ENCODE results near the gene PCDHGA12. TPM values are rescaled to one million over a fixed set of nuclear protein-coding genes. Genes with fewer than 3 reads are reported as not detected.
A peak's percentile ranks its signal among the peaks of the same experiment; 100 is the strongest.
"Not testable (repeated sequence)": the region's sequence is repeated elsewhere in the genome, so short reads cannot be mapped to it uniquely, and the experiment has no call there.

Gene PCDHGA12
- total RNA-seq, 4 donors from 2014 or later = 9.4 to 13.5 (median 10.7) TPM

DNA sequence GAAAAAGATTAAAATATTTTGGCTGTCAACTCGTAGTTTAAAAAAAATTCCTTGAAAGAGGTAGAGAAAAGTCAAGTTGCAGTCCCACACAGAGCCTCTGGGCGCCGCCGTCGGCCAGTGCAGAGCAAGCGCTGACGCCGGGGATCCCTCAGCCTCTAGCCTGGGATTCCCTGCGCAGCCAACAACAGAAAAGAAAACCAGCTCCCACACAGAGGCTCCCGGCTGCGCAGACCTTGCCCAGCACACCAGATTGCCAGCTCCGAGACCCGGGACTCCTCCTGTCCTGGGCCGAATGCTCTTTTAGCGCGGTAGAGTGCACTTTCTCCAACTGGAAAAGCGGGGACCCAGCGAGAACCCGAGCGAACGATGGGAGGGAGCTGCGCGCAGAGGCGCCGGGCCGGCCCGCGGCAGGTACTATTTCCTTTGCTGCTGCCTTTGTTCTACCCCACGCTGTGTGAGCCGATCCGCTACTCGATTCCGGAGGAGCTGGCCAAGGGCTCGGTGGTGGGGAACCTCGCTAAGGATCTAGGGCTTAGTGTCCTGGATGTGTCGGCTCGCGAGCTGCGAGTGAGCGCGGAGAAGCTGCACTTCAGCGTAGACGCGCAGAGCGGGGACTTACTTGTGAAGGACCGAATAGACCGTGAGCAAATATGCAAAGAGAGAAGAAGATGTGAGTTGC, 12.7 kb upstream of the PCDHGA12 start, which contains the start of gene PCDHGB7:
Gene PCDHGB7 (plus strand): TSS at position 184 of the 679 bp plus-strand sequence. CDS start 183 bp downstream, at position 367.
- Histone ChIP-seq H3K27ac (peak within 1 kb of the TSS in 1 of 3 donors; percentile 41), H3K4me3 (replicated peaks in 1 of 3) (peak within 1 kb of the TSS in 1 of 3 donors; percentile 19)
- not testable (repeated sequence) for H3K9me3 ChIP-seq, H3K4me1 ChIP-seq, H3K36me3 ChIP-seq, H3K27me3 ChIP-seq
- WGBS, 2 donors = 8 to 9% methylated on average over 33 to 35 of the region's 47 CpGs
- intact Hi-C loops (cut with DNase I) = loop anchor here (5.0 kb wide), 1 partner anchor 140 kb away; no protein-coding TSS in a partner anchor
- DNase-seq = peak; percentile 78 to 81
- TF ChIP-seq, protein P1, sequence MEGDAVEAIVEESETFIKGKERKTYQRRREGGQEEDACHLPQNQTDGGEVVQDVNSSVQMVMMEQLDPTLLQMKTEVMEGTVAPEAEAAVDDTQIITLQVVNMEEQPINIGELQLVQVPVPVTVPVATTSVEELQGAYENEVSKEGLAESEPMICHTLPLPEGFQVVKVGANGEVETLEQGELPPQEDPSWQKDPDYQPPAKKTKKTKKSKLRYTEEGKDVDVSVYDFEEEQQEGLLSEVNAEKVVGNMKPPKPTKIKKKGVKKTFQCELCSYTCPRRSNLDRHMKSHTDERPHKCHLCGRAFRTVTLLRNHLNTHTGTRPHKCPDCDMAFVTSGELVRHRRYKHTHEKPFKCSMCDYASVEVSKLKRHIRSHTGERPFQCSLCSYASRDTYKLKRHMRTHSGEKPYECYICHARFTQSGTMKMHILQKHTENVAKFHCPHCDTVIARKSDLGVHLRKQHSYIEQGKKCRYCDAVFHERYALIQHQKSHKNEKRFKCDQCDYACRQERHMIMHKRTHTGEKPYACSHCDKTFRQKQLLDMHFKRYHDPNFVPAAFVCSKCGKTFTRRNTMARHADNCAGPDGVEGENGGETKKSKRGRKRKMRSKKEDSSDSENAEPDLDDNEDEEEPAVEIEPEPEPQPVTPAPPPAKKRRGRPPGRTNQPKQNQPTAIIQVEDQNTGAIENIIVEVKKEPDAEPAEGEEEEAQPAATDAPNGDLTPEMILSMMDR (IDR thresholded peaks at IDR 0.05) = peak; percentile 42 to 73 (median 64)

DNA sequence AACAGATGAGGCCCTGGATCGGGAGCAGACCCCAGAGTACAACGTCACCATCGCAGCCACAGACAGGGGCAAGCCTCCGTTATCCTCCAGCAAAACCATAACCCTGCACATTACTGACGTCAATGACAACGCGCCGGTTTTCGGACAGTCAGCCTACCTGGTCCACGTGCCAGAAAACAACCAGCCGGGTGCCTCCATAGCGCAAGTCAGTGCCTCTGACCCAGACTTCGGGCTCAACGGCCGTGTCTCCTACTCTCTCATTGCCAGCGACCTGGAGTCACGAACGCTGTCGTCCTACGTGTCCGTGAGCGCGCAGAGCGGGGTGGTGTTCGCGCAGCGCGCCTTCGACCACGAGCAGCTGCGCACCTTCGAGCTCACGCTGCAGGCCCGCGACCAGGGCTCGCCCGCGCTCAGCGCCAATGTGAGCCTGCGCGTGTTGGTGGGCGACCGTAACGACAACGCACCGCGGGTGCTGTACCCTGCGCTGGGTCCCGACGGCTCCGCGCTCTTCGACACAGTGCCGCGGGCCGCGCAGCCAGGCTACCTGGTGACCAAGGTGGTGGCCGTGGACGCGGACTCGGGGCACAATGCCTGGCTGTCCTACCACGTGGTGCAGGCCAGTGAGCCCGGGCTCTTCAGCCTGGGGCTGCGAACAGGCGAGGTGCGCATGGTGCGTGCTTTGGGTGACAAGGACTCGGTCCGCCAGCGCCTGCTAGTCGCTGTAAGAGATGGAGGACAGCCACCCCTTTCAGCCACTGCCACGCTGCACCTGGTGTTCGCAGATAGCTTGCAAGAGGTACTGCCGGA, 11.0 kb upstream of the PCDHGA12 start:
- TF ChIP-seq, protein P1 (IDR thresholded peaks at IDR 0.05) = no peak
- TF ChIP-seq POLR2A (IDR thresholded peaks at IDR 0.05) = no peak
- no peaks in the 10 kb centered on the region for H3K4me1 ChIP-seq
- H3K27me3 ChIP-seq = no peaks in the 10 kb centered on the region
- no peak for DNase-seq
- H3K36me3 ChIP-seq = no peaks in the 10 kb centered on the region
- H3K9me3 ChIP-seq = no peaks in the 10 kb centered on the region
- no peak overlapping the region for H3K27ac ChIP-seq
- no peak overlapping the region for H3K4me3 ChIP-seq (replicated peaks in 1 of 3)
- 28 to 35% methylated on average over 17 to 26 of the region's 74 CpGs for WGBS, 2 donors
- intact Hi-C loops (cut with DNase I) = loop anchor here (5.0 kb wide), 1 partner anchor 138 kb away; no protein-coding TSS in a partner anchor

DNA sequence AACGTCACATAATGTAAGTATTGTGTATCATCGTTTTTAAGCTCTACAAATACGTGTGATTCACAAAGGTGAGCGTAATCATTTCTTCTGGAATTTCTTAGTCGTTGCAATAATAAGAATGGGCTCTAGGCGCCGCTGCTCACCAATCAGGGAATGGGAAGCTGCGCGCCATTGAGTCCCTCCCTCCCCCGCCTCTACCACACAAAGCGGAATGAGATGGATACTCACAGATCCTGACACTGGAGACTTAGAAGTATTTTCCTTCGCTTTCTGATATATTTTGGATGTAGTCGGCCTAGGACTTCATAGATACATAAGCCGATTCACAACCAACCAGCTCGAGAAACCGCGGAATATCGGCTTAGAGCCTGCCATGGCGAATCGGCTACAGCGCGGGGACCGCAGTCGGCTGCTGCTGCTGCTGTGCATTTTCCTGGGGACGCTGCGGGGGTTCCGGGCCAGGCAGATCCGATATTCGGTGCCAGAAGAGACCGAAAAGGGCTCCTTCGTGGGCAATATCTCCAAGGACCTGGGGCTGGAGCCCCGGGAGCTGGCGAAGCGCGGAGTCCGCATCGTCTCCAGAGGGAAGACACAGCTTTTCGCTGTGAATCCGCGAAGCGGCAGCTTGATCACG, 9.3 kb upstream of the PCDHGA12 start, which contains the start of gene PCDHGA11:
Gene PCDHGA11 (plus strand): TSS at position 197 of the 634 bp plus-strand sequence. CDS start 177 bp downstream, at position 374.
- Histone ChIP-seq H3K9me3 (no peaks in the 10 kb centered on the region), H3K27ac (no peak within 1 kb of the TSS), H3K4me3 (replicated peaks in 1 of 3) (peak within 1 kb of the TSS in 1 of 3 donors; percentile 13), H3K4me1 (no peaks in the 10 kb centered on the region), H3K36me3 (no peaks in the 10 kb centered on the region), H3K27me3 (no peaks in the 10 kb centered on the region)
- 7 to 12% methylated on average over 29 to 42 of the region's 42 CpGs for whole genome bisulfite sequencing, 2 donors
- intact Hi-C loops (cut with DNase I) = no loop called here
- DNase-seq = peak; percentile 47 to 53
- no peak for TF ChIP-seq POLR2A (IDR thresholded peaks at IDR 0.05)
- TF ChIP-seq, protein P1 (IDR thresholded peaks at IDR 0.05) = peak in 5 of 6 experiments; percentile 8 to 57 (median 43)

DNA sequence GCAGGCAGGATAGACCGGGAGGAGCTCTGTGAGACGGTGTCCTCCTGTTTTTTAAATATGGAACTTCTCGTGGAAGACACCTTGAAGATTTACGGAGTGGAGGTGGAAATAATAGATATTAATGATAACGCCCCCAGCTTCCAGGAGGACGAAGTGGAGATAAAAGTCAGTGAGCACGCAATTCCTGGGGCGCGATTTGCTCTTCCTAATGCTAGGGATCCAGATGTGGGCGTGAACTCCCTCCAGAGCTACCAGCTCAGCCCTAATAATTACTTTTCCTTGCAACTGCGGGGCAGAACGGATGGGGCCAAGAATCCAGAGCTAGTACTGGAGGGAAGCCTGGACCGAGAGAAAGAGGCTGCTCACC, 8.8 kb upstream of the PCDHGA12 start:
- H3K9me3 ChIP-seq = no peaks in the 10 kb centered on the region
- no peak for TF ChIP-seq POLR2A (IDR thresholded peaks at IDR 0.05)
- TF ChIP-seq, protein P1 (IDR thresholded peaks at IDR 0.05) = no peak
- H3K4me3 ChIP-seq (replicated peaks in 1 of 3) = peak overlapping the region in 1 of 3 donors; percentile 13
- no peak overlapping the region for H3K27ac ChIP-seq
- no peak for DNase-seq
- intact Hi-C loops (cut with DNase I) = no loop called here
- no peaks in the 10 kb centered on the region for H3K27me3 ChIP-seq
- 14 to 17% methylated on average over 13 of the region's 13 CpGs for WGBS, 2 donors
- H3K36me3 ChIP-seq = no peaks in the 10 kb centered on the region
- no peaks in the 10 kb centered on the region for H3K4me1 ChIP-seq
